ENCODE measurements around the gene EGR4. TPM values are rescaled to one million over a fixed set of nuclear protein-coding genes. Genes with fewer than 3 reads are reported as not detected.

The EGR4 gene
- total and polyA plus RNA-seq, 2 of the 4 experiments (the other 2 are of a cell fraction) = not detected

DNA sequence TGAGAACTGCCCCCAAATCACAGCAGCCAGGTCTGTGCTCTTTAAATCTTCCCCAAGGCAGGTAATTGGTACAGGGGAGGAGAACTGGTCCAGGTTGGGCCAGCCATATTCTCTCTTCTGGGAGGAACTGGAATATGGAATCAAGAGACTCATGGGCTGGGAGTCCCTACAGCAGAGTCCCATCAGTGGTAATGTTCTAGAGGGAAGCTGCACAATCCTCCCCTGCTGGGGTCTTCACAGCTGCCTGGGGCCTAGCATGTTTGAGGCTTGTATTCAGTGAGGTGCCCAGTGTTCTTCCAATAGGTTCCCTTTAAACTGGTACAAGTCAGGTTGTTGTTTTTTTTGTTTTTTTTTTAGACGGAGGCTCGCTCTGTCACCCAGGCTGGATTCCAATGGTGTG, 21.1 kb upstream of the EGR4 start:
- CTCF ChIA-PET = no interaction called here
- no peak overlapping the region for H3K4ac ChIP-seq (ENCODE audit: low read depth, low read length)
- ATAC-seq (ENCODE audit: low read depth) (no peak), DNase-seq (no peak)
- POLR2A ChIA-PET (ENCODE audit: unreplicated experiment) = no interaction called here
- H4K91ac ChIP-seq (ENCODE audit: insufficient read depth, low read depth, low read length) = no peak overlapping the region
- no peaks in the 10 kb centered on the region for H3K79me1 ChIP-seq (ENCODE audit: low read depth in 1 of 2, low read length in 2 of 2)
- in situ Hi-C loops (cut with MboI; ENCODE audit: low sequenced_read_pairs) (no loop called here), intact Hi-C loops (cut with micrococcal nuclease) (no loop called here), dilution Hi-C loops (cut with HindIII; ENCODE audit: low sequenced_read_pairs, unreplicated experiment) (no loop called here)
- no CpG with 5 or more reads among the region's 2 CpGs for WGBS, 2 experiments (ENCODE audit: extremely low coverage in 2 of 2, insufficient read length in 1 of 2)
- H4K8ac ChIP-seq (ENCODE audit: low read depth in 2 of 2, low read length in 2 of 2) = no peak overlapping the region
- H3K18ac ChIP-seq (ENCODE audit: low read depth, low read length) = no peak overlapping the region
- no TSS peak for BruUV-seq (replicated peaks)
- peaks cover 9% of the 10 kb centered on the region for H3K27me3 ChIP-seq (ENCODE audit: control insufficient read depth, insufficient read depth, low read length)
- H3K27ac ChIP-seq (ENCODE audit: insufficient read depth, low read length) = no peak overlapping the region
- H3K56ac ChIP-seq (ENCODE audit: extremely low read depth, insufficient read depth, low read length) = no peak overlapping the region
- no peak overlapping the region for H3K4me2 ChIP-seq (ENCODE audit: low read depth, low read length)
- no peak overlapping the region for H3K4me3 ChIP-seq (ENCODE audit: insufficient read depth, low read depth, low read length)
- H2AK5ac ChIP-seq (ENCODE audit: low read depth, low read length) = no peak overlapping the region
- H2AK9ac ChIP-seq (replicated peaks; ENCODE audit: low read depth, low read length, poor library complexity) = no peak overlapping the region
- no peaks in the 10 kb centered on the region for H3K9me3 ChIP-seq (ENCODE audit: control insufficient read depth, insufficient read depth, low read length)
- no peaks in the 10 kb centered on the region for H3K36me3 ChIP-seq (ENCODE audit: control insufficient read depth, insufficient read depth, low read length)
- H2BK120ac ChIP-seq (ENCODE audit: low read depth, low read length) = no peak overlapping the region
- H2BK20ac ChIP-seq (ENCODE audit: low read depth, low read length) = no peak overlapping the region
- no peak overlapping the region for H3K14ac ChIP-seq (replicated peaks; ENCODE audit: low read depth, low read length)
- no peaks in the 10 kb centered on the region for H3K9me1 ChIP-seq (ENCODE audit: insufficient read depth, low read length)
- no peaks in the 10 kb centered on the region for H4K20me1 ChIP-seq (ENCODE audit: insufficient read depth, low read length)
- no peak for TF ChIP-seq RAD21 (IDR thresholded peaks at IDR 0.05; ENCODE audit: low read length)
- TF ChIP-seq RFX5 (IDR thresholded peaks at IDR 0.05; ENCODE audit: low read depth, low read length) = no peak
- TF ChIP-seq POLR2A (IDR thresholded peaks at IDR 0.05; ENCODE audit: low read depth, low read length) = no peak
- no peak for TF ChIP-seq FOS (IDR thresholded peaks at IDR 0.05; ENCODE audit: low read depth, low read length)
- TF ChIP-seq, protein P1, sequence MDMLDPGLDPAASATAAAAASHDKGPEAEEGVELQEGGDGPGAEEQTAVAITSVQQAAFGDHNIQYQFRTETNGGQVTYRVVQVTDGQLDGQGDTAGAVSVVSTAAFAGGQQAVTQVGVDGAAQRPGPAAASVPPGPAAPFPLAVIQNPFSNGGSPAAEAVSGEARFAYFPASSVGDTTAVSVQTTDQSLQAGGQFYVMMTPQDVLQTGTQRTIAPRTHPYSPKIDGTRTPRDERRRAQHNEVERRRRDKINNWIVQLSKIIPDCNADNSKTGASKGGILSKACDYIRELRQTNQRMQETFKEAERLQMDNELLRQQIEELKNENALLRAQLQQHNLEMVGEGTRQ (IDR thresholded peaks at IDR 0.05; ENCODE audit: low read depth, low read length) = no peak
- no peak for TF ChIP-seq NFE2L2 (IDR thresholded peaks at IDR 0.05; ENCODE audit: low read depth, low read length)
- TF ChIP-seq, protein P2, sequence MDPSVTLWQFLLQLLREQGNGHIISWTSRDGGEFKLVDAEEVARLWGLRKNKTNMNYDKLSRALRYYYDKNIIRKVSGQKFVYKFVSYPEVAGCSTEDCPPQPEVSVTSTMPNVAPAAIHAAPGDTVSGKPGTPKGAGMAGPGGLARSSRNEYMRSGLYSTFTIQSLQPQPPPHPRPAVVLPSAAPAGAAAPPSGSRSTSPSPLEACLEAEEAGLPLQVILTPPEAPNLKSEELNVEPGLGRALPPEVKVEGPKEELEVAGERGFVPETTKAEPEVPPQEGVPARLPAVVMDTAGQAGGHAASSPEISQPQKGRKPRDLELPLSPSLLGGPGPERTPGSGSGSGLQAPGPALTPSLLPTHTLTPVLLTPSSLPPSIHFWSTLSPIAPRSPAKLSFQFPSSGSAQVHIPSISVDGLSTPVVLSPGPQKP (IDR thresholded peaks at IDR 0.05; ENCODE audit: borderline replicate concordance, low read depth, low read length) = no peak
- TF ChIP-seq CEBPB (IDR thresholded peaks at IDR 0.05; ENCODE audit: low read depth, low read length) = no peak
- no peak for TF ChIP-seq BHLHE40 (IDR thresholded peaks at IDR 0.05; ENCODE audit: low read depth, low read length)
- TF ChIP-seq MAFK (IDR thresholded peaks at IDR 0.05; ENCODE audit: low read depth, low read length) = no peak
- no peak for TF ChIP-seq CHD1 (IDR thresholded peaks at IDR 0.05; ENCODE audit: low read depth, low read length)
- no peak overlapping the region for H2AFZ ChIP-seq (replicated peaks; ENCODE audit: low read length, poor library complexity)
- H3K23ac ChIP-seq (ENCODE audit: low read depth, low read length) = no peak overlapping the region
- H2BK5ac ChIP-seq (ENCODE audit: low read depth, low read length, poor library complexity, severe bottlenecking) = no peak overlapping the region
- no peak overlapping the region for H4K5ac ChIP-seq (ENCODE audit: low read depth, low read length)
- no peak overlapping the region for H3K9ac ChIP-seq (ENCODE audit: low read depth, low read length)
- no peak overlapping the region for H2BK15ac ChIP-seq (ENCODE audit: low read depth, low read length)
- no peaks in the 10 kb centered on the region for H3K4me1 ChIP-seq (ENCODE audit: control insufficient read depth, insufficient read depth, low read length)

All from IMR-90 (cell line).